Breast epithelium (tissue), 3 donors: ENCODE data around the gene AK9.

Experiments
- POLR2AphosphoS5 ChIP-seq, 3 donors: sonication (generic); formaldehyde crosslinking; IDR thresholded peaks; one replicate each; pipeline ENCODE4 v1.6.1; 2017; ENCODE audit warnings: antibody characterized with exemption in 3 of 3
- TF ChIP-seq, protein P1 (sequence below), 3 donors: fragments of 450-650 bp; IDR thresholded peaks; one replicate each; pipeline ENCODE4 v1.5.1; 2016 to 2017; ENCODE audit warnings: antibody characterized with exemption in 3 of 3, mild to moderate bottlenecking in 3 of 3, moderate library complexity in 3 of 3

DNA sequence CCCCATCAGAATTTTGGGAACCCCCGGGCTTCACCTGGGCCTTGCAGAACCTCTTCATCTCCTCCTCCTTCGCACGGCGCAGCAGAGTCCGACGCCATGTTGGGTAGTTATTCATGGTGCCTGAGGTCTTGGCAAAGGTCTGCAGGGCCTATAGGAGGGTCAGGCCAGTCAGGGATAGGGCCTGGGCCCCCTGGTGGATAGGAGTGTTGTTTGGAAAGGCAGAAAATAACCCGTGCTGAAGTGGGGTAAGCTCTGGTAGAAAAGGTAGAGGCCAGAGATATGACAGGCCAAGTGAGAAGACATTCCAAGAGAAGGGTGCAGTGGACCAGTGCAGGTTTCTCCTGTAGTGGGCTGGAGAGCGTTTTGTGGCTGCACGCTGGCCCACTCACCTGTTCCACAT, 245.6 kb downstream of the AK9 start:
- TF ChIP-seq, protein P1, sequence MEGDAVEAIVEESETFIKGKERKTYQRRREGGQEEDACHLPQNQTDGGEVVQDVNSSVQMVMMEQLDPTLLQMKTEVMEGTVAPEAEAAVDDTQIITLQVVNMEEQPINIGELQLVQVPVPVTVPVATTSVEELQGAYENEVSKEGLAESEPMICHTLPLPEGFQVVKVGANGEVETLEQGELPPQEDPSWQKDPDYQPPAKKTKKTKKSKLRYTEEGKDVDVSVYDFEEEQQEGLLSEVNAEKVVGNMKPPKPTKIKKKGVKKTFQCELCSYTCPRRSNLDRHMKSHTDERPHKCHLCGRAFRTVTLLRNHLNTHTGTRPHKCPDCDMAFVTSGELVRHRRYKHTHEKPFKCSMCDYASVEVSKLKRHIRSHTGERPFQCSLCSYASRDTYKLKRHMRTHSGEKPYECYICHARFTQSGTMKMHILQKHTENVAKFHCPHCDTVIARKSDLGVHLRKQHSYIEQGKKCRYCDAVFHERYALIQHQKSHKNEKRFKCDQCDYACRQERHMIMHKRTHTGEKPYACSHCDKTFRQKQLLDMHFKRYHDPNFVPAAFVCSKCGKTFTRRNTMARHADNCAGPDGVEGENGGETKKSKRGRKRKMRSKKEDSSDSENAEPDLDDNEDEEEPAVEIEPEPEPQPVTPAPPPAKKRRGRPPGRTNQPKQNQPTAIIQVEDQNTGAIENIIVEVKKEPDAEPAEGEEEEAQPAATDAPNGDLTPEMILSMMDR (IDR thresholded peaks at IDR 0.05): no peak
- no peak for TF ChIP-seq POLR2AphosphoS5 (IDR thresholded peaks at IDR 0.05)
